Type B pancreatic cell (in vitro differentiated cells): Measurements from ENCODE around the gene OGFOD3. TPM values are rescaled to one million over a fixed set of nuclear protein-coding genes. Genes with fewer than 3 reads are reported as not detected.

Experiments
- DNase-seq: peaks from one replicate; pipeline ENCODE4 v3.0.0; 2021; ENCODE audit warnings: mixed read lengths; ENCODE audit not compliant: unreplicated experiment; ENCODE audit errors: extremely low spot score
- H3K27ac Mint-ChIP-seq: 2 replicates; pipeline ENCODE4 v1.8.0; 2021; ENCODE audit warnings: mild to moderate bottlenecking, mixed read lengths
- H3K27me3 Mint-ChIP-seq: 2 replicates; pipeline ENCODE4 v1.8.0; 2021; ENCODE audit warnings: mixed read lengths
- H3K36me3 Mint-ChIP-seq: 2 replicates; pipeline ENCODE4 v1.8.0; 2021; ENCODE audit warnings: mixed read lengths
- H3K4me1 Mint-ChIP-seq: one replicate; pipeline ENCODE4 v1.8.0; 2021; ENCODE audit warnings: mixed read lengths; ENCODE audit not compliant: unreplicated experiment
- H3K4me3 Mint-ChIP-seq: 2 replicates; pipeline ENCODE4 v1.8.0; 2021; ENCODE audit warnings: mild to moderate bottlenecking, mixed read lengths
- H3K9me3 Mint-ChIP-seq: 2 replicates; pipeline ENCODE4 v1.8.0; 2021; ENCODE audit warnings: mixed read lengths
- CTCF ChIP-seq: fragments of 200-600 bp; sonication (generic); conservative IDR thresholded peaks from 2 replicates; pipeline ENCODE4 v1.5.0; 2021; ENCODE audit warnings: antibody characterized with exemption, mild to moderate bottlenecking
- total RNA-seq: library from RNA; stranded (reverse); gene quantifications from 2 replicates; pipeline ENCODE4 v1.2.1, GENCODE V29; 2021; ENCODE audit warnings: low replicate concordance

OGFOD3 gene
- total RNA-seq, 1 donor from 2014 or later = 31.6 TPM

- H3K9me3 Mint-ChIP-seq = no peaks in the 10 kb centered on the region
- no peak for DNase-seq
- H3K27me3 Mint-ChIP-seq = no peaks in the 10 kb centered on the region
- H3K4me3 Mint-ChIP-seq = no peak overlapping the region
- H3K27ac Mint-ChIP-seq = no peak overlapping the region
- H3K4me1 Mint-ChIP-seq = peaks cover 6% of the 10 kb centered on the region
- TF ChIP-seq CTCF = no peak
- H3K36me3 Mint-ChIP-seq = peaks cover 10% of the 10 kb centered on the region
These were observed 18.7 kb downstream of the OGFOD3 start for GRCh38 chr17:82399601-82400101.

GRCh38 chr17:82399041-82399441, 19.3 kb downstream of the OGFOD3 start:
- H3K9me3 Mint-ChIP-seq = no peaks in the 10 kb centered on the region
- no peak overlapping the region for H3K4me3 Mint-ChIP-seq
- no peak for TF ChIP-seq CTCF
- H3K27me3 Mint-ChIP-seq = no peaks in the 10 kb centered on the region
- no peak for DNase-seq
- peaks cover 10% of the 10 kb centered on the region for H3K36me3 Mint-ChIP-seq
- peaks cover 6% of the 10 kb centered on the region for H3K4me1 Mint-ChIP-seq
- no peak overlapping the region for H3K27ac Mint-ChIP-seq

GRCh38 chr17:82397449-82398335, 20.7 kb downstream of the OGFOD3 start:
- peaks cover 6% of the 10 kb centered on the region for H3K4me1 Mint-ChIP-seq
- TF ChIP-seq CTCF = no peak
- peaks cover 9% of the 10 kb centered on the region for H3K36me3 Mint-ChIP-seq
- no peak overlapping the region for H3K27ac Mint-ChIP-seq
- no peaks in the 10 kb centered on the region for H3K9me3 Mint-ChIP-seq
- DNase-seq = no peak
- no peak overlapping the region for H3K4me3 Mint-ChIP-seq
- no peaks in the 10 kb centered on the region for H3K27me3 Mint-ChIP-seq

- H3K27me3 Mint-ChIP-seq = no peaks in the 10 kb centered on the region
- H3K4me1 Mint-ChIP-seq = peaks cover 6% of the 10 kb centered on the region
- no peak overlapping the region for H3K27ac Mint-ChIP-seq
- TF ChIP-seq CTCF = no peak
- no peaks in the 10 kb centered on the region for H3K9me3 Mint-ChIP-seq
- peaks cover 9% of the 10 kb centered on the region for H3K36me3 Mint-ChIP-seq
- DNase-seq = no peak
- H3K4me3 Mint-ChIP-seq = no peak overlapping the region
These were observed 21.6 kb downstream of the OGFOD3 start for GRCh38 chr17:82396601-82397435.

GRCh38 chr17:82394278-82394677, 24.1 kb downstream of the OGFOD3 start:
- Mint-ChIP-seq H3K9me3 (no peaks in the 10 kb centered on the region), H3K4me1 (peaks cover 6% of the 10 kb centered on the region), H3K36me3 (peaks cover 7% of the 10 kb centered on the region), H3K27me3 (no peaks in the 10 kb centered on the region), H3K4me3 (no peak overlapping the region), H3K27ac (no peak overlapping the region)
- DNase-seq = no peak
- no peak for TF ChIP-seq CTCF
